ENCODE measurements around the gene LBX1.

LBX1 gene

GRCh38 chr10:101229266-101230182 is at the start of gene LBX1:
Gene LBX1, minus strand, starts transcription at chr10:101229463. Its CDS starts 648 bp downstream, at chr10:101228815.
- Mint-ChIP-seq H3K4me3 (peak within 1 kb of the TSS; percentile 15), H3K27ac (no peak within 1 kb of the TSS), H3K9me3 (no peaks in the 10 kb centered on the region), H3K27me3 (peaks cover 75% of the 10 kb centered on the region), H3K4me1 (peaks cover 34% of the 10 kb centered on the region), H3K36me3 (ENCODE audit: low read depth) (no peaks in the 10 kb centered on the region)
- ATAC-seq (no peak), DNase-seq (no peak)

- Mint-ChIP-seq H3K27me3 (peaks cover 41% of the 10 kb centered on the region), H3K4me1 (no peaks in the 10 kb centered on the region), H3K27ac (no peak overlapping the region), H3K9me3 (no peaks in the 10 kb centered on the region), H3K36me3 (ENCODE audit: low read depth) (no peaks in the 10 kb centered on the region), H3K4me3 (no peak overlapping the region)
- no peak for ATAC-seq
- DNase-seq, result no peak
These were observed 44.5 kb upstream of the LBX1 start for GRCh38 chr10:101273741-101274140.

- Mint-ChIP-seq H3K4me3 (no peak overlapping the region), H3K27ac (no peak overlapping the region), H3K9me3 (no peaks in the 10 kb centered on the region), H3K27me3 (peaks cover 43% of the 10 kb centered on the region), H3K4me1 (no peaks in the 10 kb centered on the region), H3K36me3 (ENCODE audit: low read depth) (no peaks in the 10 kb centered on the region)
- DNase-seq (no peak), ATAC-seq (no peak)
These were observed 44.1 kb upstream of the LBX1 start for GRCh38 chr10:101273330-101273729.

GRCh38 chr10:101272229-101272868 is 43.1 kb upstream of the LBX1 start:
- peak; percentile 67 for DNase-seq
- Mint-ChIP-seq H3K27me3 (peaks cover 41% of the 10 kb centered on the region), H3K9me3 (no peaks in the 10 kb centered on the region), H3K36me3 (ENCODE audit: low read depth) (no peaks in the 10 kb centered on the region), H3K4me1 (no peaks in the 10 kb centered on the region), H3K27ac (no peak overlapping the region), H3K4me3 (no peak overlapping the region)
- ATAC-seq, result peak; percentile 78

GRCh38 chr10:101270763-101271162 is 41.5 kb upstream of the LBX1 start:
- H3K4me3 Mint-ChIP-seq, result no peak overlapping the region
- H3K9me3 Mint-ChIP-seq, result no peaks in the 10 kb centered on the region
- no peak for DNase-seq
- no peak overlapping the region for H3K27ac Mint-ChIP-seq
- H3K27me3 Mint-ChIP-seq, result peaks cover 38% of the 10 kb centered on the region
- H3K36me3 Mint-ChIP-seq (ENCODE audit: low read depth), result no peaks in the 10 kb centered on the region
- no peak for ATAC-seq
- H3K4me1 Mint-ChIP-seq, result no peaks in the 10 kb centered on the region

- ATAC-seq (no peak), DNase-seq (no peak)
- H3K27me3 Mint-ChIP-seq, result peaks cover 38% of the 10 kb centered on the region
- H3K27ac Mint-ChIP-seq, result no peak overlapping the region
- H3K36me3 Mint-ChIP-seq (ENCODE audit: low read depth), result no peaks in the 10 kb centered on the region
- H3K4me1 Mint-ChIP-seq, result no peaks in the 10 kb centered on the region
- no peak overlapping the region for H3K4me3 Mint-ChIP-seq
- no peaks in the 10 kb centered on the region for H3K9me3 Mint-ChIP-seq
These were observed 38.5 kb upstream of the LBX1 start for GRCh38 chr10:101267776-101268175.

- H3K27ac Mint-ChIP-seq, result no peak overlapping the region
- DNase-seq, result no peak
- ATAC-seq, result no peak
- peaks cover 38% of the 10 kb centered on the region for H3K27me3 Mint-ChIP-seq
- no peak overlapping the region for H3K4me3 Mint-ChIP-seq
- no peaks in the 10 kb centered on the region for H3K36me3 Mint-ChIP-seq (ENCODE audit: low read depth)
- no peaks in the 10 kb centered on the region for H3K9me3 Mint-ChIP-seq
- H3K4me1 Mint-ChIP-seq, result no peaks in the 10 kb centered on the region
These were observed 38.0 kb upstream of the LBX1 start for GRCh38 chr10:101267290-101267680.

GRCh38 chr10:101266381-101267289 is 37.4 kb upstream of the LBX1 start:
- H3K4me1 Mint-ChIP-seq, result no peaks in the 10 kb centered on the region

GRCh38 chr10:101263150-101263752 is 34.0 kb upstream of the LBX1 start:
- Mint-ChIP-seq H3K27ac (no peak overlapping the region), H3K9me3 (peaks cover under 1% of the 10 kb centered on the region), H3K4me1 (no peaks in the 10 kb centered on the region), H3K4me3 (no peak overlapping the region), H3K36me3 (ENCODE audit: low read depth) (no peaks in the 10 kb centered on the region), H3K27me3 (peaks cover 36% of the 10 kb centered on the region)
- no peak for ATAC-seq
- DNase-seq, result no peak

More at GRCh38 chr10:101266381-101267289, 37.4 kb upstream of the LBX1 start:
- H3K4me3 Mint-ChIP-seq, result no peak overlapping the region
- ATAC-seq (no peak), DNase-seq (no peak)
- H3K9me3 Mint-ChIP-seq, result no peaks in the 10 kb centered on the region
- H3K36me3 Mint-ChIP-seq (ENCODE audit: low read depth), result no peaks in the 10 kb centered on the region
- peaks cover 37% of the 10 kb centered on the region for H3K27me3 Mint-ChIP-seq
- no peak overlapping the region for H3K27ac Mint-ChIP-seq

- DNase-seq, result no peak
- no peaks in the 10 kb centered on the region for H3K36me3 Mint-ChIP-seq (ENCODE audit: low read depth)
- H3K27ac Mint-ChIP-seq, result no peak overlapping the region
- peaks cover 36% of the 10 kb centered on the region for H3K27me3 Mint-ChIP-seq
- H3K9me3 Mint-ChIP-seq, result peaks cover 5% of the 10 kb centered on the region
- no peak for ATAC-seq
- no peak overlapping the region for H3K4me3 Mint-ChIP-seq
- no peaks in the 10 kb centered on the region for H3K4me1 Mint-ChIP-seq
These were observed 32.9 kb upstream of the LBX1 start for GRCh38 chr10:101262147-101262546.

- Mint-ChIP-seq H3K27me3 (peaks cover 36% of the 10 kb centered on the region), H3K4me1 (no peaks in the 10 kb centered on the region), H3K9me3 (peaks cover 5% of the 10 kb centered on the region), H3K36me3 (ENCODE audit: low read depth) (no peaks in the 10 kb centered on the region), H3K27ac (no peak overlapping the region), H3K4me3 (no peak overlapping the region)
- DNase-seq (no peak), ATAC-seq (no peak)
These were observed 32.4 kb upstream of the LBX1 start for GRCh38 chr10:101261702-101262101.

- Mint-ChIP-seq H3K27ac (no peak overlapping the region), H3K9me3 (peaks cover 5% of the 10 kb centered on the region), H3K36me3 (ENCODE audit: low read depth) (no peaks in the 10 kb centered on the region), H3K4me3 (no peak overlapping the region), H3K27me3 (peaks cover 42% of the 10 kb centered on the region), H3K4me1 (no peaks in the 10 kb centered on the region)
- ATAC-seq (no peak), DNase-seq (no peak)
These were observed 31.7 kb upstream of the LBX1 start for GRCh38 chr10:101260764-101261481.

- no peak for ATAC-seq
These were observed 29.1 kb upstream of the LBX1 start for GRCh38 chr10:101258179-101258885.

More at GRCh38 chr10:101258179-101258885, 29.1 kb upstream of the LBX1 start:
- peaks cover 5% of the 10 kb centered on the region for H3K9me3 Mint-ChIP-seq
- no peak overlapping the region for H3K4me3 Mint-ChIP-seq
- no peaks in the 10 kb centered on the region for H3K36me3 Mint-ChIP-seq (ENCODE audit: low read depth)
- H3K27me3 Mint-ChIP-seq, result peaks cover 49% of the 10 kb centered on the region
- H3K4me1 Mint-ChIP-seq, result no peaks in the 10 kb centered on the region
- no peak for DNase-seq
- H3K27ac Mint-ChIP-seq, result no peak overlapping the region

Data from activated naive CD8-positive, alpha-beta T cell treated with anti-CD3 and anti-CD28 coated beads, Interleukin-2, amount 50 U/mL, for 24 hours (primary cell).